Osteocyte (in vitro differentiated cells): ENCODE measurements around the gene CD86. TPM values are rescaled to one million over a fixed set of nuclear protein-coding genes. Genes with fewer than 3 reads are reported as not detected.

Experiments used
- DNase-seq: peaks from one replicate; pipeline ENCODE4 v3.0.0; 2021; ENCODE audit warnings: mixed read lengths; ENCODE audit not compliant: unreplicated experiment; ENCODE audit errors: extremely low spot score
- H3K27ac Mint-ChIP-seq: one replicate; pipeline ENCODE4 v1.8.0; 2021; ENCODE audit warnings: mild to moderate bottlenecking, mixed read lengths; ENCODE audit not compliant: unreplicated experiment
- H3K27me3 Mint-ChIP-seq: one replicate; pipeline ENCODE4 v1.8.0; 2021; ENCODE audit warnings: mixed read lengths; ENCODE audit not compliant: unreplicated experiment
- H3K36me3 Mint-ChIP-seq: one replicate; pipeline ENCODE4 v1.8.0; 2021; ENCODE audit warnings: mixed read lengths; ENCODE audit not compliant: unreplicated experiment
- H3K4me1 Mint-ChIP-seq: one replicate; pipeline ENCODE4 v1.8.0; 2021; ENCODE audit warnings: mixed read lengths; ENCODE audit not compliant: unreplicated experiment
- H3K4me3 Mint-ChIP-seq: one replicate; pipeline ENCODE4 v1.8.0; 2021; ENCODE audit warnings: mild to moderate bottlenecking, moderate library complexity, mixed read lengths; ENCODE audit not compliant: unreplicated experiment
- H3K9me3 Mint-ChIP-seq: one replicate; pipeline ENCODE4 v1.8.0; 2021; ENCODE audit warnings: mixed read lengths; ENCODE audit not compliant: unreplicated experiment
- long read RNA-seq: library from polyadenylated mRNA; unstranded; transcript quantifications from one replicate; pipeline ENCODE4 v2.0.0, GENCODE V29; 2021
- total RNA-seq: library from RNA; stranded (reverse); gene quantifications from 2 replicates; pipeline ENCODE4 v1.2.1, GENCODE V29; 2021
- TF ChIP-seq, protein P1 (sequence below): fragments of 200-600 bp; sonication (generic); IDR thresholded peaks from 2 replicates; pipeline ENCODE4 v1.5.0; 2021; ENCODE audit warnings: antibody characterized with exemption, mild to moderate bottlenecking, moderate library complexity

Gene CD86, protein sequence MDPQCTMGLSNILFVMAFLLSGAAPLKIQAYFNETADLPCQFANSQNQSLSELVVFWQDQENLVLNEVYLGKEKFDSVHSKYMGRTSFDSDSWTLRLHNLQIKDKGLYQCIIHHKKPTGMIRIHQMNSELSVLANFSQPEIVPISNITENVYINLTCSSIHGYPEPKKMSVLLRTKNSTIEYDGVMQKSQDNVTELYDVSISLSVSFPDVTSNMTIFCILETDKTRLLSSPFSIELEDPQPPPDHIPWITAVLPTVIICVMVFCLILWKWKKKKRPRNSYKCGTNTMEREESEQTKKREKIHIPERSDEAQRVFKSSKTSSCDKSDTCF
- total RNA-seq, result not detected in 2 replicates
- long read RNA-seq, result 0 reads

DNA sequence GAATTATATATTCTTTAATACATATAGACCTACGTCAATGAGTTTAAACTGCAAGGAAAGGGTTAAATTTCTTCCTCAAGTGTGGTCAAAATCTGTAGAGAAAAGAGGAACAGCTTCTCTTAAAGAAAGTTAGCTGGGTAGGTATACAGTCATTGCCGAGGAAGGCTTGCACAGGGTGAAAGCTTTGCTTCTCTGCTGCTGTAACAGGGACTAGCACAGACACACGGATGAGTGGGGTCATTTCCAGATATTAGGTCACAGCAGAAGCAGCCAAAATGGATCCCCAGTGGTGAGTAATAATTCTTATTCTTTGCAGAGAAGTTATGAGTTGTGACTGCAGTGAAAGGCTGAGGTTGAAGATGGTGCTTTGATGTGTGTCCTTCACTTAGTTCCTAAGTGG, at the start of gene CD86:
Gene CD86, plus strand, starts transcription at position 148 of the 400 bp plus-strand sequence. Its CDS starts 128 bp downstream, at position 276.
- peaks cover 3% of the 10 kb centered on the region for H3K27me3 Mint-ChIP-seq
- no peaks in the 10 kb centered on the region for H3K4me1 Mint-ChIP-seq
- H3K27ac Mint-ChIP-seq, result no peak within 1 kb of the TSS
- no peak within 1 kb of the TSS for H3K4me3 Mint-ChIP-seq
- TF ChIP-seq, protein P1, sequence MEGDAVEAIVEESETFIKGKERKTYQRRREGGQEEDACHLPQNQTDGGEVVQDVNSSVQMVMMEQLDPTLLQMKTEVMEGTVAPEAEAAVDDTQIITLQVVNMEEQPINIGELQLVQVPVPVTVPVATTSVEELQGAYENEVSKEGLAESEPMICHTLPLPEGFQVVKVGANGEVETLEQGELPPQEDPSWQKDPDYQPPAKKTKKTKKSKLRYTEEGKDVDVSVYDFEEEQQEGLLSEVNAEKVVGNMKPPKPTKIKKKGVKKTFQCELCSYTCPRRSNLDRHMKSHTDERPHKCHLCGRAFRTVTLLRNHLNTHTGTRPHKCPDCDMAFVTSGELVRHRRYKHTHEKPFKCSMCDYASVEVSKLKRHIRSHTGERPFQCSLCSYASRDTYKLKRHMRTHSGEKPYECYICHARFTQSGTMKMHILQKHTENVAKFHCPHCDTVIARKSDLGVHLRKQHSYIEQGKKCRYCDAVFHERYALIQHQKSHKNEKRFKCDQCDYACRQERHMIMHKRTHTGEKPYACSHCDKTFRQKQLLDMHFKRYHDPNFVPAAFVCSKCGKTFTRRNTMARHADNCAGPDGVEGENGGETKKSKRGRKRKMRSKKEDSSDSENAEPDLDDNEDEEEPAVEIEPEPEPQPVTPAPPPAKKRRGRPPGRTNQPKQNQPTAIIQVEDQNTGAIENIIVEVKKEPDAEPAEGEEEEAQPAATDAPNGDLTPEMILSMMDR, result no peak
- DNase-seq, result no peak
- H3K36me3 Mint-ChIP-seq, result no peaks in the 10 kb centered on the region
- no peaks in the 10 kb centered on the region for H3K9me3 Mint-ChIP-seq

DNA sequence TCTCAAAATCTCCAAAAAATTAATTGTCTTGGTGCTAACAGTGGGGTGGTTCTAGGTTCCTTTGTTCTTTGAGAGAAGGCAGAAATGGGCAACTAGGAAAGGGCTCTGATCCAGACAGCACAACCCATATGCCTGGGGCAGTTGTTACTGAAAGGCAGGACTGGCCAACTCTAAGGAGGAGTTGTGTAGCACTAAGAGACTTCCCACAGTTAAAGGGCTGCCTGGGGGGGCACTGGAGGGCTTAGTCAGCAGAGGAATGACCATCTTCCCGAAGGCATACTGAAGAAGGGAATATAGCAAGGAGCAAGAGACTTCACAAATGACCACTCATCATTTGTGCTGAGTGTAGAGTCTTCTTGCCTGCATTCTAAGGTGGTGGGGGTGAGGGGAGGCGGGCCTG, 48.9 kb upstream of the CD86 start:
- TF ChIP-seq, protein P1, result no peak
- peaks cover 6% of the 10 kb centered on the region for H3K27me3 Mint-ChIP-seq
- no peaks in the 10 kb centered on the region for H3K36me3 Mint-ChIP-seq
- DNase-seq, result no peak
- H3K4me1 Mint-ChIP-seq, result no peaks in the 10 kb centered on the region
- H3K9me3 Mint-ChIP-seq, result no peaks in the 10 kb centered on the region
- no peak overlapping the region for H3K27ac Mint-ChIP-seq
- H3K4me3 Mint-ChIP-seq, result no peak overlapping the region

DNA sequence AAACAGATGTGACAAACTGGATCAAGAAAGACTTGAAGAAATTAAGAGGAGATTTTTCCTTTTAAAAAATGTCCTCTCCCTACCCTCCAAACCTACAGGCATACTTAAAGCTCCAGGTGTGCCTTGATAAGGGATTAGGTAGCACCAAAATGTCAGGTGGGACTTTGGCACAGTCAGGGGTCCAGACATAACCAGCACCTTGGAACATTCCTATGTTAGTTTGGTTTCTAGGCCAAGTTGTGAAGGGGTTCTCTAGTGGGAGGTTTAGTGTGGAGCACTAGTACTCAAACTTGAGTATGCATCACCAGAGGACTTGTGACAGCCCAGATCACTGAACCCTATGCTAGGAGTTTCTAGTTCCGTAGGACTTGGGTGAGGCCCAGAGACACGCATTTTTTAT, 47.0 kb upstream of the CD86 start:
- Mint-ChIP-seq H3K36me3 (no peaks in the 10 kb centered on the region), H3K4me1 (no peaks in the 10 kb centered on the region), H3K9me3 (no peaks in the 10 kb centered on the region), H3K4me3 (no peak overlapping the region), H3K27me3 (peaks cover 16% of the 10 kb centered on the region), H3K27ac (no peak overlapping the region)
- DNase-seq, result no peak
- TF ChIP-seq, protein P1, result no peak

DNA sequence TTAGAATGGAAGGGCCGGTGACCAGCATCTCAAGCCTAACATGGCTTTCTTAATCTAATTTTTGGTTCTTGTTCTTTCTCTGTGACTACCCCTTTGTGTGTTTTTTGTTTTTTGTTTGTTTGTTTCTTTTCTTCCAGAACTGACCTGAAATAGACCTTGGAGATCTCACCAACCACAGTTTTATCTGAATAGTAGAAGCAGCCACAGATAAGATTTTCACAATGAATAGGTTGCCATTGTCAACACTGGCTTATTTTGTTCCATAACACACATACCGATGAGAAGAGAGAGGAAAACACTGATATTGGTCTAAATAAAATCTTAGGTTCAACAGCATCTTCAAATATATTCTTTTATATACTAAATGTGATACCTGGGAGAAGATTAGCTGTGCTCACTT, 44.7 kb upstream of the CD86 start:
- no peak overlapping the region for H3K4me3 Mint-ChIP-seq
- TF ChIP-seq, protein P1, result no peak
- H3K27me3 Mint-ChIP-seq, result peaks cover 20% of the 10 kb centered on the region
- DNase-seq, result no peak
- no peaks in the 10 kb centered on the region for H3K9me3 Mint-ChIP-seq
- H3K36me3 Mint-ChIP-seq, result no peaks in the 10 kb centered on the region
- no peak overlapping the region for H3K27ac Mint-ChIP-seq
- no peaks in the 10 kb centered on the region for H3K4me1 Mint-ChIP-seq

DNA sequence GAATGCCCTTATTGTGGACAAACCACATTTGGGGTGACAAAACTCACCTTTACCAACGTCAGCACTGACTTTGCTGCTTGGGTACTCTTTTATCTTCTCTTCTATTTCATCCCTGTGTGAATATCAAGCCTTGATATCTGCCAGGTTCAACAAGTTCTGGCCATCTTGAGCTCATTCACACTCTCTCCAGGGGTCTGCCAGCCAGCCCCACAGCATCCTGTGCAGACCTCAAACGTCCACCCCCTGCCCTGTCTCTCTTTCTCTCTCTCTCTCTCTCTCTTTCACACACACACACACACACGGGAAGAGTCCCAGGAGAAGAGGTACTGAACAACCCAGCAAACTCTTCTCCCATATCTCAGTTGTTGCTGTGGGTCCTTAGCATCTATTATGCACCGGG, 43.8 kb upstream of the CD86 start:
- no peak overlapping the region for H3K27ac Mint-ChIP-seq
- no peaks in the 10 kb centered on the region for H3K9me3 Mint-ChIP-seq
- H3K4me1 Mint-ChIP-seq, result no peaks in the 10 kb centered on the region
- H3K36me3 Mint-ChIP-seq, result no peaks in the 10 kb centered on the region
- TF ChIP-seq, protein P1, result no peak
- no peak overlapping the region for H3K4me3 Mint-ChIP-seq
- no peak for DNase-seq
- H3K27me3 Mint-ChIP-seq, result peaks cover 20% of the 10 kb centered on the region
